NT2/D1 (cell line): ENCODE data around the gene KRT78.

Experiments
- SUZ12 ChIP-seq: IDR thresholded peaks from 2 replicates; pipeline ENCODE4 v1.6.1; 2011; ENCODE audit not compliant: insufficient read length, insufficient read depth; ENCODE audit errors: extremely low read depth
- YY1 ChIP-seq: IDR thresholded peaks from 2 replicates; pipeline ENCODE4 v1.6.1; 2011; ENCODE audit not compliant: insufficient read length, insufficient read depth
- ZNF274 ChIP-seq: IDR thresholded peaks from 2 replicates; pipeline ENCODE4 v1.6.1; 2011; ENCODE audit warnings: mild to moderate bottlenecking, low read depth, low read length

GRCh38 chr12:52891044-52891443, 42.2 kb upstream of the KRT78 start:
- TF ChIP-seq SUZ12 (no peak), YY1 (no peak), ZNF274 (no peak)
